Measurements from ENCODE around the gene IFITM2. TPM values are rescaled to one million over a fixed set of nuclear protein-coding genes. Genes with fewer than 3 reads are reported as not detected.
A peak's percentile ranks its signal among the peaks of the same experiment; 100 is the strongest.
"Not testable (repeated sequence)": the region's sequence is repeated elsewhere in the genome, so short reads cannot be mapped to it uniquely, and the experiment has no call there.

Gene IFITM2
- total RNA-seq, 1 experiment from 2014 or later: 421 TPM

DNA sequence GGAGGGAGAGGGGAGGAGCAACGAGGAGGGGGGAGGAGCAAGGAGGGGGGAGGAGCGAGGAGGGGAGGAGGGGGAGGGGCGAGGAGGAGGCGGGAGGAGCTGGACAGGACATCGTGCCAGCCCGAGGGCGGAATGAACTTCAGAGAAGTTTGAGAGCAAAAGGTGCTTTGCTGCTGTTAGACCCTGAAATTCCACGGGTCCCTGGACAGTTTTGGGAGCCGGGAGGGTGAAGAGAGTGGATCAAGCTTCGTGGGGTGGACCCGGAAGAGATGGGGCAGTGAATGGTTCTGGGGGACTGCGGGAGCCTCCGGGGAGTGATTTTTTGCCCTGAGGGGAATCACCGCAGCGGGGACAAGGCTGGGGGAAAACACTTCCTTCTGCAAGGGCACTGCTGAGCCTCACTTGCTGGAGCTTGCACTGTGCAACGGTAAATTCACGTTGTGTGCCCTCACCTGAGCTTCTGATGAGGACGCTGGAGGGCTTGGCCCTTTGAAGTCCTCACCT is 40.1 kb upstream of the IFITM2 start:
- H3K4me2 ChIP-seq (ENCODE audit: insufficient read depth, insufficient read length, low read length): peak overlapping the region; percentile 4

DNA sequence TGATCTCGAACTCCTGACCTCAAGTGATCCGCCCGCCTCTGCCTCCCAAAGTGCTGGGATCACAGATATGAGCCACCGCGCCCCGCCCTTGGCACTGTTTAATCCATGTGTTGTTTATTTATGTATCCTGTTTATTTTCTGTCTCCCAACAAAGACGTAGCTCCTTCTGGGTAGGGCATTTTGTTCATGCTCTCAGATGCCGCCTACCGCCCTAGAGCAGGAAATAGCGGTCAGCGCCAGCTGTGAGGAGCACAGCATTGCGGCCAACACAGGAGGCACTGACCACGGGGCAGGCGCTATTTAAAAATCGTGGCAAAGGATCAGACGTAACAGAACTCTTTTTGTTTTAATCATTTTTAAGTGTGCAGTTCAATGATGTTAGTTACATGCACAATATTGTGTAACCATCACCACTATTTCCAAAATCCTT is 38.9 kb upstream of the IFITM2 start:
- no CpG with 5 or more reads among the region's 16 CpGs for WGBS (ENCODE audit: extremely low coverage, insufficient read length, low lambda C conversion rate)
- not testable (repeated sequence) for H4K91ac ChIP-seq (ENCODE audit: insufficient read length, low read depth, low read length); H2BK5ac ChIP-seq (ENCODE audit: insufficient read length, low read length); H3K9ac ChIP-seq (ENCODE audit: extremely low read depth, insufficient read length, low read length); H4K8ac ChIP-seq (replicated peaks; ENCODE audit: insufficient read length, low read depth, low read length); H3K27me3 ChIP-seq (ENCODE audit: insufficient read depth, low read length); H2BK12ac ChIP-seq (ENCODE audit: insufficient read length, low read depth, low read length); H3K23me2 ChIP-seq (ENCODE audit: insufficient read length, low read depth, low read length, poor library complexity, severe bottlenecking); H3K79me2 ChIP-seq (ENCODE audit: insufficient read depth, low read length); H3K18ac ChIP-seq (ENCODE audit: insufficient read length, low read depth, low read length); H3K36me3 Mint-ChIP-seq (ENCODE audit: insufficient read depth in 1 of 3, low read depth in 3 of 3); H3K23ac ChIP-seq (ENCODE audit: insufficient read length, low read depth, low read length); H3K9me3 ChIP-seq (ENCODE audit: control insufficient read depth, low read depth, low read length); H2AFZ ChIP-seq (ENCODE audit: low read length); H2AK5ac ChIP-seq (ENCODE audit: insufficient read length, low read length); H3K79me1 ChIP-seq (ENCODE audit: insufficient read depth, low read depth, low read length, poor library complexity, severe bottlenecking); H2BK15ac ChIP-seq (ENCODE audit: low read depth, low read length); H2BK120ac ChIP-seq (ENCODE audit: low read depth, low read length, poor library complexity, severe bottlenecking); H3K4ac ChIP-seq (ENCODE audit: low read depth, low read length); H3K14ac ChIP-seq (ENCODE audit: insufficient read depth, low read length); H3K4me1 ChIP-seq (ENCODE audit: insufficient read depth, low read length); H4K5ac ChIP-seq (ENCODE audit: insufficient read length, low read depth, low read length); H3K27ac ChIP-seq (ENCODE audit: insufficient read length, low read depth, low read length); H2BK20ac ChIP-seq (ENCODE audit: low read depth, low read length, poor library complexity, severe bottlenecking); H4K20me1 ChIP-seq (ENCODE audit: control insufficient read depth, insufficient read depth, insufficient read length); H3T11ph ChIP-seq (ENCODE audit: low read length); H3K56ac ChIP-seq (ENCODE audit: insufficient read length, low read depth, low read length)
- H3K4me2 ChIP-seq (ENCODE audit: insufficient read depth, insufficient read length, low read length): peak overlapping the region; percentile 14
- peak; percentile 26 for DNase-seq
- Mint-ChIP-seq H3K9me3 (peaks cover 23 to 25% of the 10 kb centered on the region in 2 experiments), H3K4me1 (peaks cover 26 to 28% of the 10 kb centered on the region in 2 experiments), H3K27me3 (ENCODE audit: low read depth) (peaks cover 13% of the 10 kb centered on the region), H3K27ac (peak overlapping the region in 1 of 3 experiments; percentile 52; a peak in 2 of 7 replicates), H3K4me3 (peak overlapping the region; percentile 14 to 30; a peak in 4 of 5 replicates)

More for the DNA sequence above, 40.1 kb upstream of the IFITM2 start:
- Histone ChIP-seq H2BK120ac (ENCODE audit: low read depth, low read length, poor library complexity, severe bottlenecking) (no peak overlapping the region), H3K9ac (ENCODE audit: extremely low read depth, insufficient read length, low read length) (no peak overlapping the region), H2AFZ (ENCODE audit: low read length) (no peak overlapping the region), H3K79me2 (ENCODE audit: insufficient read depth, low read length) (no peaks in the 10 kb centered on the region), H4K91ac (ENCODE audit: insufficient read length, low read depth, low read length) (no peak overlapping the region), H3K79me1 (ENCODE audit: insufficient read depth, low read depth, low read length, poor library complexity, severe bottlenecking) (no peaks in the 10 kb centered on the region), H4K5ac (ENCODE audit: insufficient read length, low read depth, low read length) (no peak overlapping the region), H3K4me1 (ENCODE audit: insufficient read depth, low read length) (peaks cover 6% of the 10 kb centered on the region), H3K4ac (ENCODE audit: low read depth, low read length) (no peak overlapping the region), H3K23ac (ENCODE audit: insufficient read length, low read depth, low read length) (no peak overlapping the region), H3K18ac (ENCODE audit: insufficient read length, low read depth, low read length) (no peak overlapping the region), H3K27me3 (ENCODE audit: insufficient read depth, low read length) (no peaks in the 10 kb centered on the region), H3K14ac (ENCODE audit: insufficient read depth, low read length) (no peak overlapping the region), H2BK5ac (ENCODE audit: insufficient read length, low read length) (no peak overlapping the region), H2BK12ac (ENCODE audit: insufficient read length, low read depth, low read length) (no peak overlapping the region), H3K9me3 (ENCODE audit: control insufficient read depth, low read depth, low read length) (no peaks in the 10 kb centered on the region), H3K23me2 (ENCODE audit: insufficient read length, low read depth, low read length, poor library complexity, severe bottlenecking) (no peaks in the 10 kb centered on the region), H3T11ph (ENCODE audit: low read length) (no peak overlapping the region), H2BK15ac (ENCODE audit: low read depth, low read length) (no peak overlapping the region), H2BK20ac (ENCODE audit: low read depth, low read length, poor library complexity, severe bottlenecking) (no peak overlapping the region), H3K27ac (ENCODE audit: insufficient read length, low read depth, low read length) (no peak overlapping the region), H4K8ac (replicated peaks; ENCODE audit: insufficient read length, low read depth, low read length) (no peak overlapping the region), H3K56ac (ENCODE audit: insufficient read length, low read depth, low read length) (no peak overlapping the region), H4K20me1 (ENCODE audit: control insufficient read depth, insufficient read depth, insufficient read length) (no peaks in the 10 kb centered on the region), H2AK5ac (ENCODE audit: insufficient read length, low read length) (no peak overlapping the region)
- Mint-ChIP-seq H3K4me3 (peak overlapping the region in 1 of 2 experiments; percentile 50; a peak in 2 of 5 replicates), H3K4me1 (peaks cover 26 to 28% of the 10 kb centered on the region in 2 experiments), H3K9me3 (peaks cover 22 to 23% of the 10 kb centered on the region in 2 experiments), H3K36me3 (ENCODE audit: insufficient read depth in 1 of 3, low read depth in 3 of 3) (peaks cover 0 to 6% (median 3%) of the 10 kb centered on the region in 3 experiments; a peak in 4 of 7 replicates), H3K27ac (no peak overlapping the region), H3K27me3 (ENCODE audit: low read depth) (peaks cover 8% of the 10 kb centered on the region)
- no peak for DNase-seq
- TF ChIP-seq, protein P1, sequence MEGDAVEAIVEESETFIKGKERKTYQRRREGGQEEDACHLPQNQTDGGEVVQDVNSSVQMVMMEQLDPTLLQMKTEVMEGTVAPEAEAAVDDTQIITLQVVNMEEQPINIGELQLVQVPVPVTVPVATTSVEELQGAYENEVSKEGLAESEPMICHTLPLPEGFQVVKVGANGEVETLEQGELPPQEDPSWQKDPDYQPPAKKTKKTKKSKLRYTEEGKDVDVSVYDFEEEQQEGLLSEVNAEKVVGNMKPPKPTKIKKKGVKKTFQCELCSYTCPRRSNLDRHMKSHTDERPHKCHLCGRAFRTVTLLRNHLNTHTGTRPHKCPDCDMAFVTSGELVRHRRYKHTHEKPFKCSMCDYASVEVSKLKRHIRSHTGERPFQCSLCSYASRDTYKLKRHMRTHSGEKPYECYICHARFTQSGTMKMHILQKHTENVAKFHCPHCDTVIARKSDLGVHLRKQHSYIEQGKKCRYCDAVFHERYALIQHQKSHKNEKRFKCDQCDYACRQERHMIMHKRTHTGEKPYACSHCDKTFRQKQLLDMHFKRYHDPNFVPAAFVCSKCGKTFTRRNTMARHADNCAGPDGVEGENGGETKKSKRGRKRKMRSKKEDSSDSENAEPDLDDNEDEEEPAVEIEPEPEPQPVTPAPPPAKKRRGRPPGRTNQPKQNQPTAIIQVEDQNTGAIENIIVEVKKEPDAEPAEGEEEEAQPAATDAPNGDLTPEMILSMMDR (conservative IDR thresholded peaks at IDR 0.05): no peak
- WGBS (ENCODE audit: extremely low coverage, insufficient read length, low lambda C conversion rate): no CpG with 5 or more reads among the region's 18 CpGs
